ENCODE data around the gene SLC17A1. TPM values are rescaled to one million over a fixed set of nuclear protein-coding genes. Genes with fewer than 3 reads are reported as not detected.

The SLC17A1 gene
- total RNA-seq, 1 donor from 2014 or later: not detected

DNA sequence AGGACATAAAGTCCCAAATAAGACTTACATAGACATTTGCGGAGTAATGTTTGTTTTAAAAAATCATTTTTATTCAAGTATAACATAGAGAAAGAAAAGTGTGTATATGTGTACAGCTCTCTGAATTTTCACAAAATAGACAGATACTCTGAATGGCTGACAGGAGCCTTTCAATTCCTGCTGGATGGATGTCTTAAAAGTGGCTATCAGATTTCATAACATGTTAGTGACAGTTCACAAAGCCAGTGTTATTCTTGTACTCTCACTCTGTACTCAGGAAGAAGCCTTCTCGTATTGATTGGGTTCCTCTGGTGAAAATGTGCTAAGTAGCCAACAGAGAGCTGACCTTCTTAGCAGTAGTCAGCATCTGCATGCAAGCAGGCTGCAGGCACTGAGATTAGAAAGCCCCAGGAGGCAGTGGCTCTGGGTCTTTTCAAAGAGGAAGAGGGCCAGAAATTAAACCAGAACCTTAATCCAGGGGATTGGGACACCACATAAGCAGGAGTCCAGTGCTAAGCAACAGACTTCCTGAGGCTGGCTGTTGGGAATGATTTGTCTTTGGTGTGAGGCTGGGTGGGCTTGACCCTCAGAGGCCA is 57.6 kb downstream of the SLC17A1 start:
- Histone ChIP-seq H3K9me3 (replicated peaks) (no peaks in the 10 kb centered on the region), H3K27me3 (ENCODE audit: low read depth) (peaks cover 50% of the 10 kb centered on the region), H3K4me3 (no peak overlapping the region), H3K27ac (replicated peaks) (no peak overlapping the region), H3K36me3 (no peaks in the 10 kb centered on the region), H3K4me1 (no peaks in the 10 kb centered on the region)
- intact Hi-C loops (cut with micrococcal nuclease): no loop called here
- DNase-seq: no peak
- TF ChIP-seq, protein P1, sequence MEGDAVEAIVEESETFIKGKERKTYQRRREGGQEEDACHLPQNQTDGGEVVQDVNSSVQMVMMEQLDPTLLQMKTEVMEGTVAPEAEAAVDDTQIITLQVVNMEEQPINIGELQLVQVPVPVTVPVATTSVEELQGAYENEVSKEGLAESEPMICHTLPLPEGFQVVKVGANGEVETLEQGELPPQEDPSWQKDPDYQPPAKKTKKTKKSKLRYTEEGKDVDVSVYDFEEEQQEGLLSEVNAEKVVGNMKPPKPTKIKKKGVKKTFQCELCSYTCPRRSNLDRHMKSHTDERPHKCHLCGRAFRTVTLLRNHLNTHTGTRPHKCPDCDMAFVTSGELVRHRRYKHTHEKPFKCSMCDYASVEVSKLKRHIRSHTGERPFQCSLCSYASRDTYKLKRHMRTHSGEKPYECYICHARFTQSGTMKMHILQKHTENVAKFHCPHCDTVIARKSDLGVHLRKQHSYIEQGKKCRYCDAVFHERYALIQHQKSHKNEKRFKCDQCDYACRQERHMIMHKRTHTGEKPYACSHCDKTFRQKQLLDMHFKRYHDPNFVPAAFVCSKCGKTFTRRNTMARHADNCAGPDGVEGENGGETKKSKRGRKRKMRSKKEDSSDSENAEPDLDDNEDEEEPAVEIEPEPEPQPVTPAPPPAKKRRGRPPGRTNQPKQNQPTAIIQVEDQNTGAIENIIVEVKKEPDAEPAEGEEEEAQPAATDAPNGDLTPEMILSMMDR (IDR thresholded peaks at IDR 0.05; ENCODE audit: borderline replicate concordance): no peak

DNA sequence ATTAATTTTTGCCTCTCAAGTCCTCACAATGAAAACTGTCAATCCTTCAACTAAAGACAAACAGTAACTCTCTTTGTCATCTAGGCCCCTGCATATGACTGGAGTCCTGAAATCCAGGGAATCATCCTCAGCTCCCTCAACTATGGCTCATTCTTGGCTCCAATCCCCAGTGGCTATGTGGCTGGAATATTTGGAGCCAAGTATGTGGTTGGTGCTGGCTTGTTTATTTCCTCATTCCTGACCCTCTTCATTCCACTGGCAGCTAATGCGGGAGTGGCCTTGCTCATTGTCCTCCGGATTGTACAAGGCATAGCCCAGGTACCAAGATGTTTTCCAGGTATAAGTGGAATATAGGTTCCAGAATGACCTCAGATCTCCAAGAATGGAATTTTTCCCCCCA is 61.9 kb downstream of the SLC17A1 start:
- H3K36me3 ChIP-seq: no peaks in the 10 kb centered on the region
- H3K9me3 ChIP-seq (replicated peaks): no peaks in the 10 kb centered on the region
- TF ChIP-seq, protein P1 (IDR thresholded peaks at IDR 0.05; ENCODE audit: borderline replicate concordance): no peak
- peaks cover 24% of the 10 kb centered on the region for H3K27me3 ChIP-seq (ENCODE audit: low read depth)
- DNase-seq: no peak
- H3K27ac ChIP-seq (replicated peaks): no peak overlapping the region
- no peaks in the 10 kb centered on the region for H3K4me1 ChIP-seq
- intact Hi-C loops (cut with micrococcal nuclease): no loop called here
- H3K4me3 ChIP-seq: no peak overlapping the region

DNA sequence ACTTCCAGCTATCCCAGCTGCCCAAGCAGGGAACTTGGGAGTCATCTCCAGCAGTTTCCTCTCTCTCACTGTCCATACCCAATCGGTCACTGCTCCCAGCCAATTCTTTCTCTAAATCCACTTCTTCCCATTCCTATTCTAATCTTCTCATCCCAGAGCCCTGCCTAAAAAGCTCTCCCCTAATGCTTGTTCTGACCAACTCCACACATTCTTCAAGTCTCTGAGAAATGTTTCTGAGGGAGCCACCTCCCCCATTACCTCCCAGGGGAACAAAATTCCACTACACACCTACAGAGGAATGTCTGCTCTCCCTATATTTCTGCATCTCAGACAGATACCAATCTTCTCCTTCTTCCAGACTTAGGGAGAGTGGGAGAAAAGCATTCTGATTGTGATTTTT is 63.3 kb downstream of the SLC17A1 start:
- TF ChIP-seq, protein P1 (IDR thresholded peaks at IDR 0.05; ENCODE audit: borderline replicate concordance): no peak
- Histone ChIP-seq H3K9me3 (replicated peaks) (no peaks in the 10 kb centered on the region), H3K4me3 (no peak overlapping the region), H3K36me3 (no peaks in the 10 kb centered on the region), H3K4me1 (no peaks in the 10 kb centered on the region), H3K27me3 (ENCODE audit: low read depth) (peaks cover 30% of the 10 kb centered on the region), H3K27ac (replicated peaks) (no peak overlapping the region)
- no peak for DNase-seq
- intact Hi-C loops (cut with micrococcal nuclease): no loop called here

DNA sequence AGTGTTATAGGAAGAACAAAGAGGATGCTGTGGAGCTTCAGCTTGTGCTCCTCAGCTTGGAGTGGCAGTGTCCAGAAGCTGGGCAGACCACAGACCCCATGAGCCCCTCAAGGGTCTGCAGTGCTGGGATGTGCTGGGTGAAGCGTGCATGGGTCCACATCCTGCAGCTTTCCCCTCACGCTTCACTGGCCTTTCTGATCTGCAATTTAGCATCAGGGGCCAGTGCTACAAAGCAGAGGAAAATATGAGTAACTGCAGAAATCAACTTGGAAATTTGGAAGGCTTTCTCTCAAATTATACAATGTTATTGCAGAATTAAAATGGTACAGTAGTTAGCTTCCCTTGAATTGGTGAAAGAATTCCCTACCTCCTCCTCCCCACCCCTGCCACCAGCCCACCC is 67.2 kb downstream of the SLC17A1 start:
- Histone ChIP-seq H3K36me3 (no peaks in the 10 kb centered on the region), H3K4me1 (no peaks in the 10 kb centered on the region), H3K27ac (replicated peaks) (no peak overlapping the region), H3K9me3 (replicated peaks) (no peaks in the 10 kb centered on the region), H3K27me3 (ENCODE audit: low read depth) (peaks cover 26% of the 10 kb centered on the region), H3K4me3 (no peak overlapping the region)
- intact Hi-C loops (cut with micrococcal nuclease): no loop called here
- DNase-seq: no peak
- TF ChIP-seq, protein P1 (IDR thresholded peaks at IDR 0.05; ENCODE audit: borderline replicate concordance): no peak

DNA sequence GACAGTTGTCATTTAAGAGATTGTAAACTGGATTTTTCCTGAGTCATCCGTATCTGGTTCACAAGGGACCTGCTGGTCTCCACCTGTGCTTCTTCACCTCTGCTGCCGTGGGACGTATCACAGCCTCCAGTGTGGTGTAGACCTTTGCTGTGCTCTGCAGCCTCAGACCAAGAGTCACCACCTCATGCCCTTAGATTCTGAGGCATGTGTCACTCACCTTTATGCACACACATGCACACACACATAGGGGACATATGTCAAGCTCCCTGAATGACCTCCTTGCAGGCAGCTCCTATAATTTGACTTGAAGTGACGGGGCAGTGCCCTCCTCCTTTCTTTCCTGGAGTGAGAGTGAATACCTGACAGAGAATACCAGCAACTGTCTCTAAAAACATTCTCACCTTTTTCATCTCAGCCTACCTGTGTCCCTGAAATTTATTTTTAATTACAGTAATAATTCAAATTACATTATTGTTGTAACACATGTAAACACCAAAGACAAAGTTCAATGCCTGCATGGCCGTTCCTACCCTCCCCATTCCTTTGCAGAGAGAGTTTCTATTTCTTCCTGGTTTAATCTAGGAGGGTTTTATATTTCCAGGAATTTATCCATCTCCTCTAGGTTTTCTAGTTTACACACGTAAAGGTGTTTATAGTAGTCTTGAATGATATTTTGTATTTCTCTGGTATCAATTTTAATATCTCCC is 73.8 kb downstream of the SLC17A1 start:
- TF ChIP-seq, protein P1 (IDR thresholded peaks at IDR 0.05; ENCODE audit: borderline replicate concordance): no peak
- no peak for DNase-seq
- intact Hi-C loops (cut with micrococcal nuclease): no loop called here
- H3K9me3 ChIP-seq (replicated peaks): no peaks in the 10 kb centered on the region
- H3K4me3 ChIP-seq: no peak overlapping the region
- peaks cover 21% of the 10 kb centered on the region for H3K27me3 ChIP-seq (ENCODE audit: low read depth)
- no peaks in the 10 kb centered on the region for H3K4me1 ChIP-seq
- H3K27ac ChIP-seq (replicated peaks): no peak overlapping the region
- H3K36me3 ChIP-seq: no peaks in the 10 kb centered on the region
